ENCODE data around the gene LRRC15. TPM values are rescaled to one million over a fixed set of nuclear protein-coding genes. Genes with fewer than 3 reads are reported as not detected.

The LRRC15 gene
- total and polyA plus RNA-seq, 7 donors: under 0.01 to 0.23 (median under 0.01) TPM; not detected in 2

DNA sequence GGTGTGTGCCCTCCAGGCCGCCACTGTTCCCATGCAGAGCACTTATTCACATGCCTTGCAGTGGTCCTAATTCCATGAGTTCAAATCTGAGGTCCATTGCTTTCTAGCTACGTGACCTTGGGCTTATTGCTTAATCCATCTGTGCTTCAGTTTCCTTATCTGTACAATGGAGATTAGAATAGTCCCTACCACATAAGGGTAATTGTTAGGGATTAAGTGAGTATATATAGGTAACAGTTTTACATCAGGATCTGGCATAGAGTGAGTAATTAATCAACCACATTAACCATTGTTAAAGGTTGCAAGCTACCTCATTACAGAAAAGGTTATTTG is 26.0 kb downstream of the LRRC15 start:
- no peak for DNase-seq
- Histone ChIP-seq H3K27me3 (peaks cover 0 to 8% (median 0%) of the 10 kb centered on the region in 3 donors), H3K36me3 (no peaks in the 10 kb centered on the region), H3K9me3 (no peaks in the 10 kb centered on the region), H3K27ac (no peak overlapping the region), H3K4me3 (no peak overlapping the region), H3K4me1 (no peaks in the 10 kb centered on the region)
- intact Hi-C loops (cut with DNase I): no loop called here
- TF ChIP-seq, protein P1, sequence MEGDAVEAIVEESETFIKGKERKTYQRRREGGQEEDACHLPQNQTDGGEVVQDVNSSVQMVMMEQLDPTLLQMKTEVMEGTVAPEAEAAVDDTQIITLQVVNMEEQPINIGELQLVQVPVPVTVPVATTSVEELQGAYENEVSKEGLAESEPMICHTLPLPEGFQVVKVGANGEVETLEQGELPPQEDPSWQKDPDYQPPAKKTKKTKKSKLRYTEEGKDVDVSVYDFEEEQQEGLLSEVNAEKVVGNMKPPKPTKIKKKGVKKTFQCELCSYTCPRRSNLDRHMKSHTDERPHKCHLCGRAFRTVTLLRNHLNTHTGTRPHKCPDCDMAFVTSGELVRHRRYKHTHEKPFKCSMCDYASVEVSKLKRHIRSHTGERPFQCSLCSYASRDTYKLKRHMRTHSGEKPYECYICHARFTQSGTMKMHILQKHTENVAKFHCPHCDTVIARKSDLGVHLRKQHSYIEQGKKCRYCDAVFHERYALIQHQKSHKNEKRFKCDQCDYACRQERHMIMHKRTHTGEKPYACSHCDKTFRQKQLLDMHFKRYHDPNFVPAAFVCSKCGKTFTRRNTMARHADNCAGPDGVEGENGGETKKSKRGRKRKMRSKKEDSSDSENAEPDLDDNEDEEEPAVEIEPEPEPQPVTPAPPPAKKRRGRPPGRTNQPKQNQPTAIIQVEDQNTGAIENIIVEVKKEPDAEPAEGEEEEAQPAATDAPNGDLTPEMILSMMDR (IDR thresholded peaks at IDR 0.05): no peak
- TF ChIP-seq POLR2A (IDR thresholded peaks at IDR 0.05) (no peak), POLR2AphosphoS5 (IDR thresholded peaks at IDR 0.05) (no peak), EP300 (IDR thresholded peaks at IDR 0.05) (no peak)
- 74 to 88% methylated on average over 2 of the region's 2 CpGs for WGBS, 2 donors

DNA sequence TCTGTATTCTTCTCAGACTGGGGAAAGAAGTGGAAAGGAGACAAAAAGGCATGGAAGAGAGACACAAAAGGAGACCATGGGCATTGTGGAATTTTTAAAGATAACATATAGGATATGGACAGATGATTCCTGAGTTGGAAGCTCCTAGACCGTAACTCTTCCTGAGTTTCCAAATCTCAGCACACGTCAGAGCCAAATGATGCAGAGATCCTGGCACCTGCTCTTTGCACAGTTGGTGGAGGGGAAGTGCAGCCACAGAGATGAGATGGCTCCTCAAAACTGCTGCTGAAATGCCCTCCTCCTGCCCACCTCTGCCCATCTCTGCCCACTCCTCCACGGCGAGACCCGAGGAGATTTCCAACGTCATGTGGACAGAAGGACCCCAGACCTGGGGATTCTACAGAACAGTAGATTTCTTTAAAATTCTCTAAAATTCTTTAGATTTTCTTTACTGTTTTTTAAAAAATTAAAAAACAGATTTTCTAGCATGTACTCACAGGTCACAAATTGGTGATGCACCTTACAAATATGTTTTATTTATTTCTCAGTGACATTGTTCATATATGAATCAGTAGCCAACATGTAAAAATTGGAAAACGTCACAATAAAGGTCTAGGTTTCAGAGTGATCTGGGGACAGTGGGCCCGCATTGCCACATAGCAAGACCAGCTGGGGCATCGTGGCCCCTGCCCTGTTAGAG is 26.5 kb downstream of the LRRC15 start:
- DNase-seq: no peak
- Histone ChIP-seq H3K4me3 (no peak overlapping the region), H3K27ac (no peak overlapping the region), H3K4me1 (no peaks in the 10 kb centered on the region), H3K36me3 (no peaks in the 10 kb centered on the region), H3K9me3 (no peaks in the 10 kb centered on the region), H3K27me3 (peaks cover 0 to 8% (median 0%) of the 10 kb centered on the region in 3 donors)
- TF ChIP-seq POLR2A (IDR thresholded peaks at IDR 0.05) (no peak), EP300 (IDR thresholded peaks at IDR 0.05) (no peak), POLR2AphosphoS5 (IDR thresholded peaks at IDR 0.05) (no peak)
- TF ChIP-seq, protein P1 (IDR thresholded peaks at IDR 0.05): no peak
- WGBS, 2 donors: 84 to 85% methylated on average over 9 of the region's 9 CpGs
- intact Hi-C loops (cut with DNase I): no loop called here

DNA sequence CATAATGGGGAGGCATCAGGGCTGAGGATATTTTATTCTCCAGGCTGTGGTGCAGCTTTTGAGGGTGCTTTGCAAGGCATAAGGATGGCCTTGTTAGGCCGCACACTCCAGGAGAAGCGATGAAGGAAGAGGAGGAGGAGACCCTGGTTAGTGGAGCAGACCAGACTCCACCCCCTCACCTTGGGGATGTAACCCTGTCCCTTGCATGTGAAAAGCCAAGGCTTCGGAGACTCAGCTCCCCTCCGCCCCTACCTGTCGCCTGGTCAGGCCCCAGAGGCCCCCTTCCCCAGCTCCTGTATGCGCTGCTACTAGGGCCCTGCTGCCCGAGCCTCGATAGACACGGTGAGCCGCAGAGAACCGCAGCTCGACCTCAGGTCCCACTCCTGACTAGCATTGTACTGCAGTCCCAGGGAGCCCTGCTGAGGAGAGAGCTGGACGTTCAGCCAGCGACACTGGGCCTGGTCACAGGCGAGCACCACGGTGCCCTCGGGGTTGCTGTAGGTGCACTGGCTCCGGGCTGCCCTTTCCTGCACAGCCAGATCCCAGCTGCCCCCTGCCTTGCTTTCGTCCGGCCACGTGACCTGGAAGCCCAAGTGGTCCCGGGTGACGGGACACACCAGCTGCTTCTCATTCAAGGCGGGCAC is 28.7 kb downstream of the LRRC15 start:
- WGBS, 2 donors: 92 to 93% methylated on average over 24 of the region's 24 CpGs
- intact Hi-C loops (cut with DNase I): no loop called here

DNA sequence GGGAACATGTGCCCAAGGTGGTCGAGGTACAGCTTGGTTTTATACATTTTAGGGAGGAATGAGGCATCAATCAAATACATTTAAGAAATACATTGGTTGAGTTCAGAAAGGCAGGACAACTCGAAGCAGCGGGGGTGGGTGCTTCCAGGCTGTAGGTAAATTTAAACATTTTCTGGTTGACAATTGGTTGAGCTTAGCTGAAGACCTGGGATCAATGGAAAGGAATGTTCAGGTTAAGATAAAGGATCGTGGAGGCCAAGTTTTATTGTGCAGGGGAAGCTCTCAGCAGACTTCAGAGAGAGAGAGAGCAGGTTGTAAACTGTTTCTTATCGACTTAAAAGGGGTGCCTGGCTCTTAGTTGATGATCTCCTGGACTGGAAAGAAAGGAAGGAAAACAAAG is 29.7 kb downstream of the LRRC15 start:
- no peak overlapping the region for H3K27ac ChIP-seq
- DNase-seq: no peak
- intact Hi-C loops (cut with DNase I): loop anchor here (10.0 kb wide), 1 partner anchor 255 kb away; no protein-coding TSS in a partner anchor
- TF ChIP-seq POLR2A (IDR thresholded peaks at IDR 0.05): no peak
- TF ChIP-seq, protein P1 (IDR thresholded peaks at IDR 0.05): no peak
- TF ChIP-seq POLR2AphosphoS5 (IDR thresholded peaks at IDR 0.05): no peak
- no peak for TF ChIP-seq EP300 (IDR thresholded peaks at IDR 0.05)
- no peaks in the 10 kb centered on the region for H3K9me3 ChIP-seq
- peaks cover 0 to 8% (median 0%) of the 10 kb centered on the region in 3 donors for H3K27me3 ChIP-seq
- H3K4me3 ChIP-seq: no peak overlapping the region
- H3K4me1 ChIP-seq: no peaks in the 10 kb centered on the region
- H3K36me3 ChIP-seq: no peaks in the 10 kb centered on the region
- WGBS, 2 donors: 48 to 57% methylated on average over 5 of the region's 5 CpGs

More for the DNA sequence above, 28.7 kb downstream of the LRRC15 start:
- H3K36me3 ChIP-seq: no peaks in the 10 kb centered on the region
- no peak overlapping the region for H3K27ac ChIP-seq
- no peaks in the 10 kb centered on the region for H3K4me1 ChIP-seq
- H3K4me3 ChIP-seq: no peak overlapping the region
- DNase-seq: no peak
- no peaks in the 10 kb centered on the region for H3K9me3 ChIP-seq
- TF ChIP-seq, protein P1 (IDR thresholded peaks at IDR 0.05): no peak
- no peak for TF ChIP-seq POLR2AphosphoS5 (IDR thresholded peaks at IDR 0.05)
- TF ChIP-seq EP300 (IDR thresholded peaks at IDR 0.05): no peak
- TF ChIP-seq POLR2A (IDR thresholded peaks at IDR 0.05): no peak
- H3K27me3 ChIP-seq: peaks cover 0 to 8% (median 0%) of the 10 kb centered on the region in 3 donors
